HG03025 (cell line): ENCODE data around the gene CALML3.

Experiments used
- ATAC-seq: cut with Tn5 transposase; IDR thresholded peaks from one replicate; pipeline ENCODE4 v1.9.1; 2021; ENCODE audit warnings: mild to moderate bottlenecking, moderate library complexity; ENCODE audit not compliant: unreplicated experiment, low FRiP score

Gene CALML3

GRCh38 chr10:5506246-5506645, 18.5 kb upstream of the CALML3 start:
- no peak for ATAC-seq

GRCh38 chr10:5506751-5507648, 17.8 kb upstream of the CALML3 start:
- no peak for ATAC-seq

- no peak for ATAC-seq
Measured at GRCh38 chr10:5507649-5508131, 17.1 kb upstream of the CALML3 start.

GRCh38 chr10:5508161-5508604, 16.6 kb upstream of the CALML3 start:
- ATAC-seq = no peak

GRCh38 chr10:5508786-5509185, 16.0 kb upstream of the CALML3 start:
- ATAC-seq = no peak

- no peak for ATAC-seq
Measured at GRCh38 chr10:5509236-5509635, 15.5 kb upstream of the CALML3 start.

- no peak for ATAC-seq
Measured at GRCh38 chr10:5509691-5510090, 15.1 kb upstream of the CALML3 start.

GRCh38 chr10:5510281-5511072, 14.3 kb upstream of the CALML3 start:
- no peak for ATAC-seq

GRCh38 chr10:5511231-5511884, 13.4 kb upstream of the CALML3 start:
- ATAC-seq = no peak

GRCh38 chr10:5511885-5512280, 12.9 kb upstream of the CALML3 start:
- no peak for ATAC-seq

- ATAC-seq = no peak
Measured at GRCh38 chr10:5512331-5512730, 12.4 kb upstream of the CALML3 start.

- no peak for ATAC-seq
Measured at GRCh38 chr10:5512881-5513612, 11.7 kb upstream of the CALML3 start.

GRCh38 chr10:5514226-5514850, 10.4 kb upstream of the CALML3 start:
- ATAC-seq = no peak

GRCh38 chr10:5515948-5516761, 8.6 kb upstream of the CALML3 start:
- ATAC-seq = no peak

GRCh38 chr10:5517546-5517945, 7.2 kb upstream of the CALML3 start:
- ATAC-seq = no peak

- no peak for ATAC-seq
Measured at GRCh38 chr10:5518143-5518542, 6.6 kb upstream of the CALML3 start.

- no peak for ATAC-seq
Measured at GRCh38 chr10:5519054-5519453, 5.7 kb upstream of the CALML3 start.

- ATAC-seq = no peak
Measured at GRCh38 chr10:5522913-5523560, 1.7 kb upstream of the CALML3 start.
